ENCODE measurements around the gene AGO3. TPM values are rescaled to one million over a fixed set of nuclear protein-coding genes. Genes with fewer than 3 reads are reported as not detected.

The AGO3 gene
- total RNA-seq, 1 experiment from 2014 or later, result 50.1 TPM

DNA sequence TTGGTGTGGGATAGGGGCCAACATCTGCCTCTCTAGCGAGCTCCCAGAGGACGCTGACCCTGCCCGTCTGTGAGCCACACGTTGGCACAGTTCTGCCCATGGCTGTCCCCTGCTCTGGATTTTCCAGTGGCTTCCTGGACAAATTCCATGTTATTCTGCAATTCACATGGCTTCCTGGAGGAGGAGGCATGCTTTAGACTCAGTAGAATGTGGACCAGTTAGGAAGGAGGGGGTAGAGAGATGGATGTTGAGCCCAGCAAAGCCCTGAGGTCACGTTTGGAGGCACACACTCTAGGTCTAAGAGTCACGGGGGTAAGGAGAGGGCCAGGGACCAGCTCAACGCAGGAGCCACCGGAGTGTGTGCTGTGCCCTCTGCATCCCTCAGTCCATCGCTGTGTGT lies 181.9 kb downstream of the AGO3 start:
- intact Hi-C loops (cut with micrococcal nuclease; ENCODE audit: unreplicated experiment), result no loop called here
- Histone ChIP-seq H3K79me2 (ENCODE audit: low read depth) (no peaks in the 10 kb centered on the region), H4K20me1 (ENCODE audit: insufficient read depth) (no peaks in the 10 kb centered on the region; the same call in 1 of the 2 replicates), H3F3A (ENCODE audit: insufficient read depth, low read depth) (peaks cover 5% of the 10 kb centered on the region; the same call in 1 of the 2 replicates), H3K27ac (no peak overlapping the region), H3K36me3 (ENCODE audit: low read depth) (no peaks in the 10 kb centered on the region), H3K4me3 (no peak overlapping the region), H2AFZ (no peak overlapping the region), H3K9me2 (ENCODE audit: insufficient read depth) (no peaks in the 10 kb centered on the region), H3K4me1 (replicated peaks; ENCODE audit: insufficient read depth) (peaks cover 17% of the 10 kb centered on the region), H3K4me2 (no peak overlapping the region), H3K27me3 (ENCODE audit: insufficient read depth, low read depth) (no peaks in the 10 kb centered on the region), H3K9me3 (ENCODE audit: insufficient read depth, low read depth) (no peaks in the 10 kb centered on the region)
- CTCF ChIA-PET, result no interaction called here
- POLR2A ChIA-PET (ENCODE audit: unreplicated experiment), result interaction anchor here (0.6 kb wide), 1 partner anchor 136 kb away, joined by 5 read pairs; no protein-coding TSS in a partner anchor
- no peak for TF ChIP-seq EZH2 (IDR thresholded peaks at IDR 0.05; ENCODE audit: low read depth)
- TF ChIP-seq, protein P1, sequence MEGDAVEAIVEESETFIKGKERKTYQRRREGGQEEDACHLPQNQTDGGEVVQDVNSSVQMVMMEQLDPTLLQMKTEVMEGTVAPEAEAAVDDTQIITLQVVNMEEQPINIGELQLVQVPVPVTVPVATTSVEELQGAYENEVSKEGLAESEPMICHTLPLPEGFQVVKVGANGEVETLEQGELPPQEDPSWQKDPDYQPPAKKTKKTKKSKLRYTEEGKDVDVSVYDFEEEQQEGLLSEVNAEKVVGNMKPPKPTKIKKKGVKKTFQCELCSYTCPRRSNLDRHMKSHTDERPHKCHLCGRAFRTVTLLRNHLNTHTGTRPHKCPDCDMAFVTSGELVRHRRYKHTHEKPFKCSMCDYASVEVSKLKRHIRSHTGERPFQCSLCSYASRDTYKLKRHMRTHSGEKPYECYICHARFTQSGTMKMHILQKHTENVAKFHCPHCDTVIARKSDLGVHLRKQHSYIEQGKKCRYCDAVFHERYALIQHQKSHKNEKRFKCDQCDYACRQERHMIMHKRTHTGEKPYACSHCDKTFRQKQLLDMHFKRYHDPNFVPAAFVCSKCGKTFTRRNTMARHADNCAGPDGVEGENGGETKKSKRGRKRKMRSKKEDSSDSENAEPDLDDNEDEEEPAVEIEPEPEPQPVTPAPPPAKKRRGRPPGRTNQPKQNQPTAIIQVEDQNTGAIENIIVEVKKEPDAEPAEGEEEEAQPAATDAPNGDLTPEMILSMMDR (conservative IDR thresholded peaks at IDR 0.05), result no peak
- BruUV-seq (replicated peaks), result no TSS peak
- DNase-seq, result no peak

DNA sequence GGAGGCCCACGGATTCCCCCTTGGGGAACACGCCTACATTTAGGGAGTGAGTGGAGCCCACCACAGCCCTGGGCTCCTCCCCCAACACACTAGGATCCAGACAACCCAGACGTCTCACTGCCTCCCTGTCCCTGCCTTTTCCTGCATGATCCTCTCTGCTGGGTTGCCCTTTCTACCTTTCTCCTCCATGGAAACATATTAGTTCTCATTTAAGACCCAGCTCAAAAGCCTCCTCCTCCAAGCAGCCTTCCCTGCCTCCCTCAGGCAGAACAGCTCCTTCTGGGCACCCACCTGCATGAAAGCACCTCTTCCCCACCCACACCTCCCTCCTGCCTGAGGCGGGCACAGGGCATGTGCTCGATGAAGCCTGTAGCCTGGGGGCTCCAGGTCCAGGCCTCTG lies 183.5 kb downstream of the AGO3 start:
- no peaks in the 10 kb centered on the region for H3K9me3 ChIP-seq (ENCODE audit: insufficient read depth, low read depth)
- H3K9me2 ChIP-seq (ENCODE audit: insufficient read depth), result no peaks in the 10 kb centered on the region
- no peak overlapping the region for H2AFZ ChIP-seq
- DNase-seq, result no peak
- H3K79me2 ChIP-seq (ENCODE audit: low read depth), result no peaks in the 10 kb centered on the region
- H3K27ac ChIP-seq, result no peak overlapping the region
- POLR2A ChIA-PET (ENCODE audit: unreplicated experiment), result interaction anchor here (0.5 to 0.6 kb wide), 2 partner anchors 74 to 110 kb away, joined by 3 to 6 read pairs; partner anchors contain the start of gene THRAP3
- no peak overlapping the region for H3K4me3 ChIP-seq
- peaks cover 5% of the 10 kb centered on the region; the same call in 1 of the 2 replicates for H3F3A ChIP-seq (ENCODE audit: insufficient read depth, low read depth)
- intact Hi-C loops (cut with micrococcal nuclease; ENCODE audit: unreplicated experiment), result no loop called here
- H3K4me2 ChIP-seq, result no peak overlapping the region
- H3K27me3 ChIP-seq (ENCODE audit: insufficient read depth, low read depth), result no peaks in the 10 kb centered on the region
- no peaks in the 10 kb centered on the region; the same call in 1 of the 2 replicates for H4K20me1 ChIP-seq (ENCODE audit: insufficient read depth)
- TF ChIP-seq EZH2 (IDR thresholded peaks at IDR 0.05; ENCODE audit: low read depth), result no peak
- TF ChIP-seq, protein P1 (conservative IDR thresholded peaks at IDR 0.05), result no peak
- CTCF ChIA-PET, result no interaction called here
- no TSS peak for BruUV-seq (replicated peaks)
- H3K4me1 ChIP-seq (replicated peaks; ENCODE audit: insufficient read depth), result peaks cover 8% of the 10 kb centered on the region
- H3K36me3 ChIP-seq (ENCODE audit: low read depth), result no peaks in the 10 kb centered on the region

DNA sequence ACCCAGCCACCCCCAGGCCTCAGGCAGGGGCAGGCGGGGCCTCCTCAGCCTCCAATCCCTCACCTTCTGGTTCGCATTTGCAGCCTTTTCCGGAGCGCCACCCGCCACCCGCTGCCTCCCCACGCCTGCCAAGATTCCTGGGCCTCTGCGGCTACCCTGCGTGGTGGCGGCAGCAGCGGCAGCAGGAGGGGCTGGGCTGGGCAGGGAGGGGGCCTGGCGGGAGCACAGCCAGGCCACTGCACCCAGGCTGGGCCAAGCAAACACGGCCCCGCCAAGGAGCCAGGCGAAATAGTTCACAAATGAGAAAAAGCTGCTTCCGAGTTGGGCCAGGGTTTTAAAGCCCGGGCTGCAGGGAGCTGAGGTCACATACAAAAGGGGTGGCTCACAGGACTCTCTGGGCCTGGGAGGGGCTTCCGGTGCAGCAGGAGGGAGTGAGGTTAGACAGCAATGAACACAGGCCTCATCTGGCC lies 184.3 kb downstream of the AGO3 start:
- BruUV-seq (replicated peaks), result no TSS peak
- ChIA-PET CTCF (no interaction called here), POLR2A (ENCODE audit: unreplicated experiment) (interaction anchor here (0.6 kb wide), 1 partner anchor 82 kb away, joined by 4 read pairs; no protein-coding TSS in a partner anchor)
- Histone ChIP-seq H3K27ac (no peak overlapping the region), H3K27me3 (ENCODE audit: insufficient read depth, low read depth) (no peaks in the 10 kb centered on the region), H3K9me3 (ENCODE audit: insufficient read depth, low read depth) (no peaks in the 10 kb centered on the region), H3K79me2 (ENCODE audit: low read depth) (no peaks in the 10 kb centered on the region), H3K4me1 (replicated peaks; ENCODE audit: insufficient read depth) (0 out of 2 replicates have a peak, but pooled peaks cover 3% of the 10 kb centered on the region), H3K9me2 (ENCODE audit: insufficient read depth) (no peaks in the 10 kb centered on the region), H2AFZ (no peak overlapping the region), H3F3A (ENCODE audit: insufficient read depth, low read depth) (0 out of 2 replicates have a peak, but pooled peaks cover 5% of the 10 kb centered on the region), H3K4me3 (no peak overlapping the region), H3K4me2 (no peak overlapping the region), H4K20me1 (ENCODE audit: insufficient read depth) (no peaks in the 10 kb centered on the region; the same call in 1 of the 2 replicates), H3K36me3 (ENCODE audit: low read depth) (no peaks in the 10 kb centered on the region)
- DNase-seq, result peak in 1 of 2 experiments; percentile 17
- intact Hi-C loops (cut with micrococcal nuclease; ENCODE audit: unreplicated experiment), result no loop called here
- TF ChIP-seq, protein P1 (conservative IDR thresholded peaks at IDR 0.05), result no peak
- no peak for TF ChIP-seq EZH2 (IDR thresholded peaks at IDR 0.05; ENCODE audit: low read depth)
